WTC11 (cell line): Measurements from ENCODE around the gene MDM1. TPM values are rescaled to one million over a fixed set of nuclear protein-coding genes. Genes with fewer than 3 reads are reported as not detected.

Experiments used
- ATAC-seq: fragments of 200-7000 bp; cut with Tn5 transposase; 2 replicates; pipeline ENCODE4 v1.10.0; 2021; ENCODE audit warnings: mild to moderate bottlenecking, moderate library complexity
- CTCF ChIA-PET: fragments of 300-600 bp; sonication (Branson Sonifier 250); formaldehyde crosslinking; loops from one replicate; lab custom pipeline; 2021; ENCODE audit warnings: antibody characterized with exemption; lab: Charles Lee
- POLR2A ChIA-PET: fragments of 350-600 bp; sonication (Branson Sonifier 250); formaldehyde crosslinking; loops from one replicate; lab custom pipeline; 2021; ENCODE audit warnings: antibody characterized with exemption; lab: Charles Lee
- DNase-seq: peaks from one replicate; pipeline ENCODE4 v3.0.0; 2021; ENCODE audit warnings: low spot score
- H3K27ac Mint-ChIP-seq: 2 replicates; pipeline ENCODE4 v1.8.0; 2021; ENCODE audit warnings: mixed read lengths
- H3K27me3 Mint-ChIP-seq: 2 replicates; pipeline ENCODE4 v1.8.0; 2021; ENCODE audit warnings: low read depth, mild to moderate bottlenecking, moderate library complexity, mixed read lengths
- H3K36me3 Mint-ChIP-seq: 2 replicates; pipeline ENCODE4 v1.8.0; 2021; ENCODE audit warnings: mixed read lengths
- H3K4me1 Mint-ChIP-seq: 2 replicates; pipeline ENCODE4 v1.8.0; 2022; ENCODE audit warnings: mixed read lengths
- H3K4me3 Mint-ChIP-seq: 2 replicates; pipeline ENCODE4 v1.8.0; 2021; ENCODE audit warnings: mild to moderate bottlenecking, moderate library complexity, mixed read lengths
- H3K9me3 Mint-ChIP-seq: 2 replicates; pipeline ENCODE4 v1.8.0; 2021; ENCODE audit warnings: mixed read lengths
- FOXP1 ChIP-seq: sonication (generic); formaldehyde crosslinking; IDR thresholded peaks from 2 replicates; pipeline ENCODE4 v1.8.0; 2022; ENCODE audit warnings: missing genetic modification reagents, mild to moderate bottlenecking, moderate library complexity, borderline replicate concordance
- GRHL2 ChIP-seq: fragments of 250-450 bp; sonication (Bioruptor Pico); IDR thresholded peaks from 2 replicates; pipeline ENCODE4 v1.8.0; 2022; ENCODE audit warnings: mild to moderate bottlenecking, moderate library complexity; ENCODE audit not compliant: insufficient replicate concordance, severe bottlenecking
- NR3C1 ChIP-seq: sonication (generic); formaldehyde crosslinking; conservative IDR thresholded peaks from 2 replicates; pipeline ENCODE4 v1.8.1; 2023; ENCODE audit warnings: low read depth, mild to moderate bottlenecking, missing genetic modification reagents
- PREB ChIP-seq: sonication (generic); formaldehyde crosslinking; IDR thresholded peaks from 2 replicates; pipeline ENCODE4 v1.8.1; 2022; ENCODE audit warnings: mild to moderate bottlenecking, missing genetic modification reagents, moderate library complexity, borderline replicate concordance
- PRRX2 ChIP-seq: fragments of 250-450 bp; sonication (Bioruptor Pico); IDR thresholded peaks from 2 replicates; pipeline ENCODE4 v1.8.0; 2021; ENCODE audit warnings: mild to moderate bottlenecking
- TP53 ChIP-seq: sonication (generic); formaldehyde crosslinking; IDR thresholded peaks from 2 replicates; pipeline ENCODE4 v1.8.1; 2023; ENCODE audit warnings: mild to moderate bottlenecking, missing genetic modification reagents
- ZBTB43 ChIP-seq: sonication (generic); formaldehyde crosslinking; IDR thresholded peaks from 2 replicates; pipeline ENCODE4 v1.8.1; 2023; ENCODE audit warnings: mild to moderate bottlenecking, missing genetic modification reagents
- ZNF317 ChIP-seq: sonication (generic); formaldehyde crosslinking; IDR thresholded peaks from 2 replicates; pipeline ENCODE4 v1.8.1; 2023; ENCODE audit warnings: low read depth, mild to moderate bottlenecking, moderate library complexity, missing genetic modification reagents, borderline replicate concordance
- total RNA-seq: library from RNA; stranded (reverse); gene quantifications from 3 replicates; pipeline ENCODE4 v1.2.3, GENCODE V29; 2021
- TF ChIP-seq, protein P1 (sequence below): fragments of 250-450 bp; sonication (Bioruptor Pico); IDR thresholded peaks from 2 replicates; pipeline ENCODE4 v1.8.0; 2021; ENCODE audit warnings: mild to moderate bottlenecking
- TF ChIP-seq, protein P2 (sequence below): sonication (generic); formaldehyde crosslinking; IDR thresholded peaks from 2 replicates; pipeline ENCODE4 v1.8.1; 2023; ENCODE audit warnings: mild to moderate bottlenecking, missing genetic modification reagents, moderate library complexity
- TF ChIP-seq, protein P3 (sequence below): sonication (generic); formaldehyde crosslinking; IDR thresholded peaks from 2 replicates; pipeline ENCODE4 v1.8.0; 2022; ENCODE audit warnings: mild to moderate bottlenecking, missing genetic modification reagents
- TF ChIP-seq, protein P4 (sequence below): fragments of 250-450 bp; sonication (Bioruptor Pico); conservative IDR thresholded peaks from 2 replicates; pipeline ENCODE4 v1.9.0; 2021; ENCODE audit warnings: mild to moderate bottlenecking

MDM1 gene
- total RNA-seq, 1 experiment from 2014 or later: 9.1 TPM

DNA sequence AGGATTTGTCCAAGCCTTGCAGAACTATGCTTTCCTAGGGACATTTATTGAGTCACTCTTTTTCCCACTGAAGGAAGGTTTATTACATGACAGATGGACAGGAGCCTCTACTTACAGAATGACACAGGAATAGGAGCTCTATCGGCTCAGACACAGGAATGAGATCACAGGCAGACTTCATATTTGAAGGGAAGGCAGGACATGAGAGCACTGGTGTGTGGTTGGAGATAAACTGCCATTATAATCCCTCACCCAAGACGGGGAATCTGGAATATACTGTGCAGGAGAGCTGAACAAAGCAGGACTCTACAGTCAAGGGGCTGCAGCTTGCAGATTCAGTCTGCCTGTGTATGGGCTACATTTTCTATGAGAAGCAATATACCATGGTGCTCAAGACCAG lies 51.9 kb downstream of the MDM1 start (continued):
- TF ChIP-seq ZNF317 (CRISPR knock-in tag): no peak
- no peak for TF ChIP-seq PRRX2 (CRISPR knock-in tag)
- TF ChIP-seq, protein P1, sequence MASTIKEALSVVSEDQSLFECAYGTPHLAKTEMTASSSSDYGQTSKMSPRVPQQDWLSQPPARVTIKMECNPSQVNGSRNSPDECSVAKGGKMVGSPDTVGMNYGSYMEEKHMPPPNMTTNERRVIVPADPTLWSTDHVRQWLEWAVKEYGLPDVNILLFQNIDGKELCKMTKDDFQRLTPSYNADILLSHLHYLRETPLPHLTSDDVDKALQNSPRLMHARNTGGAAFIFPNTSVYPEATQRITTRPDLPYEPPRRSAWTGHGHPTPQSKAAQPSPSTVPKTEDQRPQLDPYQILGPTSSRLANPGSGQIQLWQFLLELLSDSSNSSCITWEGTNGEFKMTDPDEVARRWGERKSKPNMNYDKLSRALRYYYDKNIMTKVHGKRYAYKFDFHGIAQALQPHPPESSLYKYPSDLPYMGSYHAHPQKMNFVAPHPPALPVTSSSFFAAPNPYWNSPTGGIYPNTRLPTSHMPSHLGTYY (CRISPR knock-in tag): no peak
- no peak for TF ChIP-seq TP53 (CRISPR knock-in tag)
- TF ChIP-seq, protein P2, sequence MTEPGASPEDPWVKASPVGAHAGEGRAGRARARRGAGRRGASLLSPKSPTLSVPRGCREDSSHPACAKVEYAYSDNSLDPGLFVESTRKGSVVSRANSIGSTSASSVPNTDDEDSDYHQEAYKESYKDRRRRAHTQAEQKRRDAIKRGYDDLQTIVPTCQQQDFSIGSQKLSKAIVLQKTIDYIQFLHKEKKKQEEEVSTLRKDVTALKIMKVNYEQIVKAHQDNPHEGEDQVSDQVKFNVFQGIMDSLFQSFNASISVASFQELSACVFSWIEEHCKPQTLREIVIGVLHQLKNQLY (CRISPR knock-in tag): no peak
- no peak for TF ChIP-seq FOXP1
- TF ChIP-seq, all 79 proteins: peak for 0

DNA sequence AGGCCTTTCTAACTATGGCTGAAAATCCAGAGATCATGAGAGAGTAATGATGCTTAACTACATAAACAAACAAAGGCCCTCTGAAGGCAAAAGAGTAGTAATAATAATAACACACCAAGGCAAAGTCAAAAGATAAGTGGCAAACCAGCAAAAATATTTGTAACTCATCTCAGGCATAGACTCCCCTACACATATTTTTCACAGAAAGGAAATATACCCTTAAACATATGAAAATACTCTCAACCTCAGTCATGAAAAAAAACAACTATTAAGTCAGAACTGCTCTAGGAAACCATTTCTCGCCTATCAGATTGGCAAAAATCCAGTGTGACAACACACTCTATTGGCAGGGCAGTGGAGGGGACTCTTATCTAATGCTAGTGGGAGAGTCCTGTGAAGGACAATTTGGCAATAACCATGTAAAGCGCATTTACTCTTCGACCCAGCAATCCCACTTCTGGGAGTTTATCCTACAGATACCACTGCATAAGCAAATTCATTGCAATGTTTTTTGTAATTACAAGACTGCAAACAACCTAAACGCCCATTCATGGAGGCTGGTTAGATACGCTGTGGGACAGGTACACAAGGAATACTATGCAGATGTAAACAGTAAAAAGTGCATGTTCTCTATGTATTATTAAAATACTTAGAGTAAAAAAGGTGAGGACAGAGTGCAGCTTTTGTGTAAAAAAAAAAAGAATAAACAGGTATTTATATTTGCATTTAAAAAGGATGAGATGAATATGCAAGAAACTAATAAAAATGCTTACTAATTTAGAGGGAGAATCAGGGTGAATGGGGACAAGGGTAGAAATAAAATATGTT lies 52.7 kb downstream of the MDM1 start:
- Mint-ChIP-seq H3K4me1 (peaks cover 13% of the 10 kb centered on the region), H3K9me3 (no peaks in the 10 kb centered on the region), H3K4me3 (no peak overlapping the region), H3K27me3 (no peaks in the 10 kb centered on the region), H3K27ac (no peak overlapping the region), H3K36me3 (no peaks in the 10 kb centered on the region)
- TF ChIP-seq GRHL2 (no peak), TP53 (CRISPR knock-in tag) (no peak), NR3C1 (no peak), ZBTB43 (CRISPR knock-in tag) (no peak), PREB (CRISPR knock-in tag) (no peak)
- TF ChIP-seq, protein P3, sequence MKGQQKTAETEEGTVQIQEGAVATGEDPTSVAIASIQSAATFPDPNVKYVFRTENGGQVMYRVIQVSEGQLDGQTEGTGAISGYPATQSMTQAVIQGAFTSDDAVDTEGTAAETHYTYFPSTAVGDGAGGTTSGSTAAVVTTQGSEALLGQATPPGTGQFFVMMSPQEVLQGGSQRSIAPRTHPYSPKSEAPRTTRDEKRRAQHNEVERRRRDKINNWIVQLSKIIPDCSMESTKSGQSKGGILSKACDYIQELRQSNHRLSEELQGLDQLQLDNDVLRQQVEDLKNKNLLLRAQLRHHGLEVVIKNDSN: no peak
- TF ChIP-seq, protein P4, sequence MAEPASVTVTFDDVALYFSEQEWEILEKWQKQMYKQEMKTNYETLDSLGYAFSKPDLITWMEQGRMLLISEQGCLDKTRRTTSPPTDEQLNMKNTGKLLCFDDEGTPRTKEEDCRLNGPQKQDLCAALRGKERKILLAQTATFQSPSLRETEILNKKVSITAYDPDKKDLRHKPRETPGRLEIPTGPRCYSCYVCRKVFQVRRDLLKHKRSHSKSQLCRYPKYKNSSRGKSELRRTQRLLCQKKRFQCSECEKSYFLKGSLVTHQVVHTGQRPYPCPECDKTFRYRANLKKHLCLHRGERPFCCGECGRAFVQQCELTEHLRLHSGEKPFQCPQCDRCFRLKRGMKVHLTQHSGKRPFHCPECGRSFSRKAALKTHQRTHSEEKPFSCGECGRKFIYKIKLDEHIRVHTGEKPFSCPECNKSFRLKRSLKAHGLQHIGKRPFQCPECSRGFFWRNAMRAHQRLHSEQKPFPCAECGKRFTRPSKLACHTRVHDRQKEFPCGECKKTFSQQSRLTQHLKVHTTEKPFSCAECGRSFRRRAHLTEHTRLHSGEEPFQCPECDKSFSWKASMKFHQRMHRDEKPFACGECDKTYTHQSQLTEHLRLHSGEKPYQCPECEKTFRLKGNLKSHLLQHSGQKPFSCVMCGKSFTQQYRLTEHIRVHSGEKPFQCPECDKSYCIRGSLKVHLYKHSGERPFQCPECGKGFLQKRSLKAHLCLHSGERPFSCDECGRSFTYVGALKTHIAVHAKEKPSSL (CRISPR knock-in tag): no peak
- no peak for DNase-seq
- POLR2A ChIA-PET: no interaction called here
- CTCF ChIA-PET: no interaction called here
- ATAC-seq: no peak

- Mint-ChIP-seq H3K36me3 (no peaks in the 10 kb centered on the region), H3K4me3 (no peak overlapping the region), H3K27ac (no peak overlapping the region), H3K4me1 (peaks cover 13% of the 10 kb centered on the region), H3K9me3 (no peaks in the 10 kb centered on the region), H3K27me3 (no peaks in the 10 kb centered on the region)
- DNase-seq (no peak), ATAC-seq (no peak)
- ChIA-PET POLR2A (no interaction called here), CTCF (no interaction called here)
- no peak for TF ChIP-seq GRHL2
Observed at GRCh38 chr12:68276402-68276930, 55.7 kb downstream of the MDM1 start.
